HEK293 (cell line): ENCODE data around the gene CCDC146.
"Not testable (repeated sequence)": the region's sequence is repeated elsewhere in the genome, so short reads cannot be mapped to it uniquely, and the experiment has no call there.

ENCODE experiments used
- RBAK ChIP-seq: fragments of 450-650 bp; formaldehyde crosslinking; IDR thresholded peaks from 2 replicates; pipeline ENCODE4 v1.5.1; 2016; ENCODE audit warnings: missing biosample characterization, missing genetic modification characterization
- SALL2 ChIP-seq: fragments of 450-650 bp; formaldehyde crosslinking; IDR thresholded peaks from 2 replicates; pipeline ENCODE4 v1.5.0; 2017; ENCODE audit warnings: missing biosample characterization, mild to moderate bottlenecking, missing genetic modification characterization, borderline replicate concordance
- ZNF132 ChIP-seq: fragments of 450-650 bp; formaldehyde crosslinking; IDR thresholded peaks from 2 replicates; pipeline ENCODE4 v1.5.1; 2017; ENCODE audit warnings: missing biosample characterization, missing genetic modification characterization, borderline replicate concordance
- ZNF311 ChIP-seq: fragments of 450-650 bp; formaldehyde crosslinking; IDR thresholded peaks from 2 replicates; pipeline ENCODE4 v1.5.1; 2017; ENCODE audit warnings: missing biosample characterization, missing genetic modification characterization, borderline replicate concordance
- TF ChIP-seq, protein P1 (sequence below): fragments of 450-650 bp; formaldehyde crosslinking; IDR thresholded peaks from 2 replicates; pipeline ENCODE4 v1.5.1; 2016; ENCODE audit warnings: missing biosample characterization, missing genetic modification characterization
- TF ChIP-seq, protein P2 (sequence below): fragments of 450-650 bp; formaldehyde crosslinking; IDR thresholded peaks from 2 replicates; pipeline ENCODE4 v1.5.1; 2016; ENCODE audit warnings: missing biosample characterization, missing genetic modification characterization
- TF ChIP-seq, protein P3 (sequence below): fragments of 450-650 bp; formaldehyde crosslinking; IDR thresholded peaks from 2 replicates; pipeline ENCODE4 v1.5.1; 2016; ENCODE audit warnings: missing biosample characterization, missing genetic modification characterization

DNA sequence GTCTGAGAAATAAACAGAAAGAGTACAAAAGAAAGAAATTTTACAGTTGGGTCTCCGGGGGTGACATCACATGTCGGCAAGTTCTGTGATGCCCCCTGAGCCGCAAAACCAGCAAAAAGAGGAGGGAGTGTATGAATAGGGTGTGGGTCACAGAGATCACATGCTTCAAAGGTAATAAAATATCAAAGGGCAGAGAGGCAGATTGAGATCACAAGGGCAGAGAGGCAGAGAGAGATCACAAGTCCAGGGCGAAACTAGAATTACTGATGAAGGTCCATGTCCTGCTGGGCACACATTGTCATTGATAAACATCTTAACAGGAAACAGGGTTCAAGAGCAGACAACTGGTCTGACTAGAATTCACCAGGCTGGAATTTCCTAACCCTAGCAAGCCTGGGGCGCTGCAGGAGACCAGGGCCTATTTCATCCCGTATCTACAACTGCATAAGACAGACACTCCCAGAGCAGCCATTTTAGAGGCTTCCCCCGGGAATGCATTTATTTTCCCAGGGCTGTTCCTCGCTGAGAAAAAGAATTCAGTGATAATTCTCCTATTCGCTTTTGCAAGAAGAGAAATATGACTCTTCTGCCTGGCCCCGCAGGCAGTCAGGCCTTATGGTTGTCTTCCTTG, 97.4 kb downstream of the CCDC146 start:
- TF ChIP-seq SALL2; ZNF132 (tag by site-specific recombination); ZNF311; RBAK (tag by site-specific recombination): not testable (repeated sequence)
- TF ChIP-seq, protein P1, sequence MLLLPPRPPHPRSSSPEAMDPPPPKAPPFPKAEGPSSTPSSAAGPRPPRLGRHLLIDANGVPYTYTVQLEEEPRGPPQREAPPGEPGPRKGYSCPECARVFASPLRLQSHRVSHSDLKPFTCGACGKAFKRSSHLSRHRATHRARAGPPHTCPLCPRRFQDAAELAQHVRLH (tag by site-specific recombination) = not testable (repeated sequence)
- TF ChIP-seq, protein P2, sequence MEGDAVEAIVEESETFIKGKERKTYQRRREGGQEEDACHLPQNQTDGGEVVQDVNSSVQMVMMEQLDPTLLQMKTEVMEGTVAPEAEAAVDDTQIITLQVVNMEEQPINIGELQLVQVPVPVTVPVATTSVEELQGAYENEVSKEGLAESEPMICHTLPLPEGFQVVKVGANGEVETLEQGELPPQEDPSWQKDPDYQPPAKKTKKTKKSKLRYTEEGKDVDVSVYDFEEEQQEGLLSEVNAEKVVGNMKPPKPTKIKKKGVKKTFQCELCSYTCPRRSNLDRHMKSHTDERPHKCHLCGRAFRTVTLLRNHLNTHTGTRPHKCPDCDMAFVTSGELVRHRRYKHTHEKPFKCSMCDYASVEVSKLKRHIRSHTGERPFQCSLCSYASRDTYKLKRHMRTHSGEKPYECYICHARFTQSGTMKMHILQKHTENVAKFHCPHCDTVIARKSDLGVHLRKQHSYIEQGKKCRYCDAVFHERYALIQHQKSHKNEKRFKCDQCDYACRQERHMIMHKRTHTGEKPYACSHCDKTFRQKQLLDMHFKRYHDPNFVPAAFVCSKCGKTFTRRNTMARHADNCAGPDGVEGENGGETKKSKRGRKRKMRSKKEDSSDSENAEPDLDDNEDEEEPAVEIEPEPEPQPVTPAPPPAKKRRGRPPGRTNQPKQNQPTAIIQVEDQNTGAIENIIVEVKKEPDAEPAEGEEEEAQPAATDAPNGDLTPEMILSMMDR (tag by site-specific recombination) = not testable (repeated sequence)
- TF ChIP-seq, protein P3, sequence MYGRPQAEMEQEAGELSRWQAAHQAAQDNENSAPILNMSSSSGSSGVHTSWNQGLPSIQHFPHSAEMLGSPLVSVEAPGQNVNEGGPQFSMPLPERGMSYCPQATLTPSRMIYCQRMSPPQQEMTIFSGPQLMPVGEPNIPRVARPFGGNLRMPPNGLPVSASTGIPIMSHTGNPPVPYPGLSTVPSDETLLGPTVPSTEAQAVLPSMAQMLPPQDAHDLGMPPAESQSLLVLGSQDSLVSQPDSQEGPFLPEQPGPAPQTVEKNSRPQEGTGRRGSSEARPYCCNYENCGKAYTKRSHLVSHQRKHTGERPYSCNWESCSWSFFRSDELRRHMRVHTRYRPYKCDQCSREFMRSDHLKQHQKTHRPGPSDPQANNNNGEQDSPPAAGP (tag by site-specific recombination) = not testable (repeated sequence)
